Nephron (organoid): ENCODE data around the gene BRMS1L.
A peak's percentile ranks its signal among the peaks of the same experiment; 100 is the strongest.

Experiments
- H3K27ac Mint-ChIP-seq, 3 experiments: 2 replicates each; pipeline ENCODE4 v1.8.0; 2020; ENCODE audit warnings: mixed read lengths in 3 of 3, mild to moderate bottlenecking in 2 of 3, moderate library complexity in 1 of 3
- H3K27me3 Mint-ChIP-seq: 2 replicates; pipeline ENCODE4 v1.8.0; 2021; ENCODE audit warnings: low read depth, mild to moderate bottlenecking, moderate library complexity, mixed read lengths
- H3K36me3 Mint-ChIP-seq: 2 replicates; pipeline ENCODE4 v1.8.0; 2020; ENCODE audit warnings: low read depth, mixed read lengths
- H3K4me1 Mint-ChIP-seq: 2 replicates; pipeline ENCODE4 v1.8.0; 2020; ENCODE audit warnings: mixed read lengths
- H3K4me3 Mint-ChIP-seq, 3 experiments: 2 replicates each; pipeline ENCODE4 v1.8.0; 2020; ENCODE audit warnings: mild to moderate bottlenecking in 3 of 3, mixed read lengths in 3 of 3, moderate library complexity in 2 of 3
- H3K9me3 Mint-ChIP-seq: 2 replicates; pipeline ENCODE4 v1.8.0; 2020; ENCODE audit warnings: mixed read lengths
- TF ChIP-seq, protein P1 (sequence below), 3 experiments: fragments of 200-600 bp; sonication (generic); IDR thresholded peaks; one replicate each; pipeline ENCODE4 v1.5.0; 2021; ENCODE audit warnings: antibody characterized with exemption in 3 of 3; ENCODE audit not compliant: unreplicated experiment in 3 of 3

BRMS1L gene

GRCh38 chr14:35867280-35867629 lies 41.1 kb downstream of the BRMS1L start:
- Mint-ChIP-seq H3K9me3 (no peaks in the 10 kb centered on the region), H3K27ac (no peak overlapping the region), H3K4me3 (no peak overlapping the region), H3K4me1 (no peaks in the 10 kb centered on the region), H3K27me3 (no peaks in the 10 kb centered on the region), H3K36me3 (peaks cover 39% of the 10 kb centered on the region)
- TF ChIP-seq, protein P1, sequence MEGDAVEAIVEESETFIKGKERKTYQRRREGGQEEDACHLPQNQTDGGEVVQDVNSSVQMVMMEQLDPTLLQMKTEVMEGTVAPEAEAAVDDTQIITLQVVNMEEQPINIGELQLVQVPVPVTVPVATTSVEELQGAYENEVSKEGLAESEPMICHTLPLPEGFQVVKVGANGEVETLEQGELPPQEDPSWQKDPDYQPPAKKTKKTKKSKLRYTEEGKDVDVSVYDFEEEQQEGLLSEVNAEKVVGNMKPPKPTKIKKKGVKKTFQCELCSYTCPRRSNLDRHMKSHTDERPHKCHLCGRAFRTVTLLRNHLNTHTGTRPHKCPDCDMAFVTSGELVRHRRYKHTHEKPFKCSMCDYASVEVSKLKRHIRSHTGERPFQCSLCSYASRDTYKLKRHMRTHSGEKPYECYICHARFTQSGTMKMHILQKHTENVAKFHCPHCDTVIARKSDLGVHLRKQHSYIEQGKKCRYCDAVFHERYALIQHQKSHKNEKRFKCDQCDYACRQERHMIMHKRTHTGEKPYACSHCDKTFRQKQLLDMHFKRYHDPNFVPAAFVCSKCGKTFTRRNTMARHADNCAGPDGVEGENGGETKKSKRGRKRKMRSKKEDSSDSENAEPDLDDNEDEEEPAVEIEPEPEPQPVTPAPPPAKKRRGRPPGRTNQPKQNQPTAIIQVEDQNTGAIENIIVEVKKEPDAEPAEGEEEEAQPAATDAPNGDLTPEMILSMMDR (IDR thresholded peaks at IDR 0.05; ENCODE audit: unreplicated experiment in 3 of 3) = no peak

DNA sequence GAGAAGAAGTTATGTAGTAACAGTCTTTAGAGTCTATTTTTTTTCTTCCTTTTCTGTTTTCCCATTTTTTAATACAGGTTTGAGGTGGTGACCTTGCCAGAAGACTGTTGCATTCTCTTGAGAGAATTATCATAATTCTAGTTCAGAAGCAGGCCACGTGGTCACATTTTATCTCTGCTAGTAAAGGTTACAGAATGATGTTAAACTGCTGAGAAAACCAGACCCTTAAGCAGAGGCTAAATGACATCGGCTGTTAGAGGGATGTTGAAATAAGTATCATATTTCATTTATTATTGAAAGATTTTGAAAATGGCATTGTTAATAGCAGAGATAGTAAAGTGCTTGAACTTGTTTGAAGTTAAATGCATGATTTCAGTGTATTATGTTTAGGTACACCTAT lies 49.2 kb downstream of the BRMS1L start:
- H3K36me3 Mint-ChIP-seq = peaks cover 22% of the 10 kb centered on the region
- peaks cover 15% of the 10 kb centered on the region for H3K4me1 Mint-ChIP-seq
- H3K4me3 Mint-ChIP-seq = no peak overlapping the region
- H3K27ac Mint-ChIP-seq = no peak overlapping the region
- H3K27me3 Mint-ChIP-seq = no peaks in the 10 kb centered on the region
- TF ChIP-seq, protein P1 (IDR thresholded peaks at IDR 0.05; ENCODE audit: unreplicated experiment in 3 of 3) = no peak
- H3K9me3 Mint-ChIP-seq = no peaks in the 10 kb centered on the region

DNA sequence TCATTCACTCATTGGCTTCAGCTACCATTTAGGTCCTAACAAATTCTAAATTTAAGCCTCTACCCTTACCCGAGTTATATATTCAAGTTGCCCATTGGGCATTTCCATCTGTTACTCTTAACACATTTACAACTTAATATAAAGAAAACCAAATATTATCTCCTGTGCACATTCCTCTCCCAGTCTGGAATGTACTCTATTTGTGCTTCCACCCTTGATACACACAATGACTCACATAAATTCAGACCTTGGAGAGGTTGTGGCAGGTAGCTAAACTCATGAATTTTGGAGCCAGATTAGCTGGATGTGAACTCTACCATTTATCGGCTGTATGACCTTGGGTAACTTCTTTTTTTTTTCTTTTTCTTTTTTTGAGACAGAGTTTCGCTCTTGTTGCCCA lies 51.1 kb downstream of the BRMS1L start:
- no peak overlapping the region for H3K27ac Mint-ChIP-seq
- peaks cover 22% of the 10 kb centered on the region for H3K36me3 Mint-ChIP-seq
- peaks cover 15% of the 10 kb centered on the region for H3K4me1 Mint-ChIP-seq
- H3K27me3 Mint-ChIP-seq = no peaks in the 10 kb centered on the region
- TF ChIP-seq, protein P1 (IDR thresholded peaks at IDR 0.05; ENCODE audit: unreplicated experiment in 3 of 3) = no peak
- no peak overlapping the region for H3K4me3 Mint-ChIP-seq
- no peaks in the 10 kb centered on the region for H3K9me3 Mint-ChIP-seq

GRCh38 chr14:35878272-35879150 lies 52.4 kb downstream of the BRMS1L start:
- TF ChIP-seq, protein P1 (IDR thresholded peaks at IDR 0.05; ENCODE audit: unreplicated experiment in 3 of 3) = no peak
- no peaks in the 10 kb centered on the region for H3K27me3 Mint-ChIP-seq
- H3K4me1 Mint-ChIP-seq = peaks cover 15% of the 10 kb centered on the region
- no peak overlapping the region for H3K4me3 Mint-ChIP-seq
- no peaks in the 10 kb centered on the region for H3K9me3 Mint-ChIP-seq
- peak overlapping the region in 1 of 3 experiments; percentile 10 for H3K27ac Mint-ChIP-seq
- peaks cover 22% of the 10 kb centered on the region for H3K36me3 Mint-ChIP-seq

DNA sequence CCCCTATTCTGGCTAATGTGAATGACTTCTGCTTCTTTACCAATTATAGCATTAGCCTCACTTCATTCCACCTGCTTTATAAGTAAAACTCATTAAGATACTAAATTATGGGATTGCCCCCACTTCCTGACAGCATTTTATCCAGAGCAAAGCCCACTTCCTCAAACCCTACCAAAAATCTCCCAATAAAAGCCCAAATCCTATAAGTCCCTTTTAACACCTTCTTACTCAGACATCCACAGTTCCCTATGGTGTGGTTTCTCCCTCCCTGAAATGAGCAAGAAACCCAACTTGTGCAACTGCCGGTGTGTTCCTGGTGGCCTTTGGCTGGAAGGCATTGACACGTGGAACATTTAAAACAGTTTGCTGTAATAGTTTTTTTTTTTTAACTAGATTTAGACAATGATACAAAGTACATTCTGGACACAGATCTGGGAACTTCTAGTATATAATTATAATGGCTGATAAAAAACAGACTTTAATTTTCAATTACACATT lies 53.1 kb downstream of the BRMS1L start:
- no peaks in the 10 kb centered on the region for H3K9me3 Mint-ChIP-seq
- H3K4me1 Mint-ChIP-seq = peaks cover 15% of the 10 kb centered on the region
- H3K27ac Mint-ChIP-seq = no peak overlapping the region
- TF ChIP-seq, protein P1 (IDR thresholded peaks at IDR 0.05; ENCODE audit: unreplicated experiment in 3 of 3) = no peak
- peaks cover 22% of the 10 kb centered on the region for H3K36me3 Mint-ChIP-seq
- no peak overlapping the region for H3K4me3 Mint-ChIP-seq
- no peaks in the 10 kb centered on the region for H3K27me3 Mint-ChIP-seq
